Panc1 (cell line): Measurements from ENCODE around the gene KCTD15.

Source experiments
- CTCF ChIP-seq: fragments of 450-650 bp; IDR thresholded peaks from 2 replicates; pipeline ENCODE4 v1.5.1; 2017; ENCODE audit warnings: mild to moderate bottlenecking
- POLR2AphosphoS5 ChIP-seq: IDR thresholded peaks from 2 replicates; pipeline ENCODE4 v1.6.1; 2012; ENCODE audit warnings: mild to moderate bottlenecking, low read depth, low read length, moderate library complexity

GRCh38 chr19:33748231-33748630, 48.4 kb upstream of the KCTD15 start:
- no peak for TF ChIP-seq CTCF
- no peak for TF ChIP-seq POLR2AphosphoS5
